B cell (primary cell): ENCODE measurements around the gene N4BP3. TPM values are rescaled to one million over a fixed set of nuclear protein-coding genes. Genes with fewer than 3 reads are reported as not detected.

Experiments used
- ATAC-seq: fragments of 200-7000 bp; cut with Tn5 transposase; one replicate; pipeline ENCODE4 v1.10.0; 2021; ENCODE audit warnings: low read depth, mild to moderate bottlenecking, moderate number of reproducible peaks, moderate library complexity
- CTCF ChIA-PET: fragments of 350-600 bp; sonication (Branson Sonifier 250); formaldehyde crosslinking; loops from one replicate; lab custom pipeline; 2021; ENCODE audit warnings: antibody characterized with exemption, inconsistent platforms; lab: Charles Lee
- POLR2A ChIA-PET: fragments of 350-600 bp; sonication (Branson Sonifier 250); formaldehyde crosslinking; loops from one replicate; lab custom pipeline; 2021; ENCODE audit warnings: antibody characterized with exemption; lab: Charles Lee
- DNase-seq: peaks from one replicate; pipeline ENCODE4 v3.0.0; 2013
- H2AFZ ChIP-seq: 2 replicates; pipeline ENCODE4 v1.6.1; 2012; ENCODE audit warnings: mild to moderate bottlenecking, low read depth, low read length; ENCODE audit not compliant: insufficient read depth, poor library complexity, severe bottlenecking
- H3K27ac ChIP-seq, 2 donors: 1 replicate in 1 of 2; 2 replicates in 1 of 2; pipeline ENCODE4 v1.5.1; 2012 to 2013; ENCODE audit warnings: low read length in 2 of 2, mild to moderate bottlenecking in 2 of 2, moderate library complexity in 1 of 2
- H3K27me3 ChIP-seq, 4 experiments: fragments of 200-600 bp in 1 of 4; sonication (generic) in 1 of 4; replicated peaks in 1 of 4; 1 replicate in 2 of 4; 2 replicates in 2 of 4; pipeline versions ENCODE4 v1.6.1 to v1.7.0; 2013 to 2016; ENCODE audit warnings: low read length in 3 of 4, mild to moderate bottlenecking in 2 of 4, mixed read lengths in 1 of 4, moderate library complexity in 1 of 4; ENCODE audit not compliant: insufficient read depth in 4 of 4, control insufficient read depth in 3 of 4; ENCODE audit errors: control extremely low read depth in 1 of 4
- H3K36me3 ChIP-seq, 2 experiments: replicated peaks in 1 of 2; 1 replicate in 1 of 2; 2 replicates in 1 of 2; pipeline versions ENCODE4 v1.6.1 to v1.7.1; 2013; ENCODE audit warnings: low read length in 1 of 2; ENCODE audit not compliant: insufficient read depth in 2 of 2, control insufficient read depth in 1 of 2; ENCODE audit errors: control extremely low read depth in 1 of 2, extremely low read depth in 1 of 2
- H3K4me1 ChIP-seq, 2 donors: fragments of 200-600 bp in 1 of 2; sonication (generic) in 1 of 2; 1 replicate in 1 of 2; 2 replicates in 1 of 2; pipeline versions ENCODE4 v1.5.1 to v1.6.1; 2013 to 2017; ENCODE audit warnings: low read length in 2 of 2; ENCODE audit not compliant: control insufficient read depth in 2 of 2, insufficient read depth in 2 of 2
- H3K4me2 ChIP-seq: replicated peaks from 2 replicates; pipeline ENCODE3; 2012; ENCODE audit warnings: mild to moderate bottlenecking, low read depth, low read length; ENCODE audit not compliant: poor library complexity, severe bottlenecking
- H3K4me3 ChIP-seq, 5 experiments: fragments of 200-600 bp in 1 of 5; sonication (generic) in 1 of 5; 1 replicate in 3 of 5; 2 replicates in 2 of 5; pipeline versions ENCODE4 v1.5.1 to v1.7.0; 2011 to 2016; ENCODE audit warnings: low read length in 4 of 5, mild to moderate bottlenecking in 4 of 5, low read depth in 2 of 5, control low read depth in 1 of 5, moderate library complexity in 1 of 5; ENCODE audit not compliant: insufficient read depth in 1 of 5; ENCODE audit errors: control extremely low read depth in 1 of 5, extremely low read depth in 1 of 5
- H3K79me2 ChIP-seq: fragments of 200-600 bp; sonication (generic); one replicate; pipeline ENCODE4 v1.6.0; 2016; ENCODE audit warnings: low read length; ENCODE audit not compliant: control insufficient read depth, insufficient read depth
- H3K9ac ChIP-seq: fragments of 200-600 bp; sonication (generic); 2 replicates; pipeline ENCODE4 v1.6.1; 2017; ENCODE audit warnings: mild to moderate bottlenecking, low read length, moderate library complexity
- H3K9me3 ChIP-seq, 3 donors: one replicate each; pipeline versions ENCODE4 v1.6.1 to v1.7.1; 2013; ENCODE audit warnings: low read length in 2 of 3; ENCODE audit not compliant: control insufficient read depth in 2 of 3, insufficient read depth in 1 of 3; ENCODE audit errors: control extremely low read depth in 1 of 3
- H4K20me1 ChIP-seq: 2 replicates; pipeline ENCODE4 v1.6.0; 2012; ENCODE audit warnings: mild to moderate bottlenecking, low read length; ENCODE audit not compliant: insufficient read depth, control insufficient read depth, poor library complexity, severe bottlenecking
- H3K27ac Mint-ChIP-seq: one replicate; pipeline ENCODE4 v1.8.0; 2021; ENCODE audit warnings: mixed read lengths
- H3K27me3 Mint-ChIP-seq: one replicate; pipeline ENCODE4 v1.8.0; 2021; ENCODE audit warnings: mixed read lengths
- H3K4me1 Mint-ChIP-seq: one replicate; pipeline ENCODE4 v1.8.0; 2021; ENCODE audit warnings: mixed read lengths
- H3K4me3 Mint-ChIP-seq: one replicate; pipeline ENCODE4 v1.8.0; 2021; ENCODE audit warnings: mixed read lengths
- H3K9me3 Mint-ChIP-seq: one replicate; pipeline ENCODE4 v1.8.0; 2022; ENCODE audit warnings: mixed read lengths; ENCODE audit not compliant: insufficient read depth
- CTCF ChIP-seq: fragments of 200-600 bp; IDR thresholded peaks from one replicate; pipeline ENCODE4 v1.8.0; 2022; ENCODE audit warnings: antibody characterized with exemption, mild to moderate bottlenecking
- EZH2 ChIP-seq: IDR thresholded peaks from 2 replicates; pipeline ENCODE4 v1.6.1; 2012; ENCODE audit warnings: borderline replicate concordance, low read depth, mild to moderate bottlenecking, moderate library complexity, low read length; ENCODE audit not compliant: insufficient read depth, poor library complexity, severe bottlenecking
- WGBS: methylation state at CpG from one replicate; pipeline ENCODE4 v1.1.5; 2013; ENCODE audit warnings: missing lambda C conversion rate; ENCODE audit not compliant: insufficient coverage; 5-methylcytosine and 5-hydroxymethylcytosine counted together
- intact Hi-C: fragments of 100-400 bp; cut with micrococcal nuclease; formaldehyde crosslinking; loops from one replicate; pipeline ENCODE4 v1.10.0; 2022
- polyA plus RNA-seq: library from polyadenylated mRNA; depleted of rRNA; stranded (reverse); fragments of >200 nt; gene quantifications from 2 replicates; pipeline ENCODE4 v1.2.3, GENCODE V29; 2012
- total RNA-seq, 2 donors: library from RNA; stranded (reverse); fragments of 120-200 nt in 1 of 2; gene quantifications; 1 replicate in 1 of 2; 2 replicates in 1 of 2; pipeline versions ENCODE4 v1.2.3 to v1.2.4, GENCODE V29; 2013 to 2022

The N4BP3 gene
- total and polyA plus RNA-seq, 2 donors (not counting 1 experiment from before 2014, with no cell fraction given): 13.3 to 48.7 TPM

GRCh38 chr5:178153530-178154340 lies 40.4 kb downstream of the N4BP3 start, which contains the start of gene NHP2:
TSS of gene NHP2 (minus strand) at chr5:178153885. CDS start at chr5:178153817, 68 bp downstream.
- no peaks in the 10 kb centered on the region for H3K27me3 ChIP-seq
- peaks cover 27% of the 10 kb centered on the region for H4K20me1 ChIP-seq
- no peaks in the 10 kb centered on the region for H3K9me3 ChIP-seq
- Mint-ChIP-seq H3K4me1 (peaks cover 30% of the 10 kb centered on the region), H3K27me3 (no peaks in the 10 kb centered on the region), H3K27ac (peak within 1 kb of the TSS; percentile 86), H3K9me3 (no peaks in the 10 kb centered on the region), H3K4me3 (peak within 1 kb of the TSS; percentile 97)
- CTCF ChIA-PET: interaction anchor here (0.7 to 22.8 kb wide), 12 partner anchors 9 to 844 kb away, joined by 3 to 540 read pairs (median 4); no protein-coding TSS in a partner anchor
- peak within 1 kb of the TSS; percentile 94 for H3K4me2 ChIP-seq
- no peak for TF ChIP-seq EZH2
- no peak for TF ChIP-seq CTCF
- POLR2A ChIA-PET: interaction anchor here (0.6 to 1.2 kb wide), 7 partner anchors 15 to 78 kb away, joined by 3 to 8 read pairs (median 4); partner anchors contain the start of genes HNRNPAB and RMND5B
- DNase-seq: peak; percentile 97
- peaks cover 2 to 33% of the 10 kb centered on the region in 2 experiments for H3K36me3 ChIP-seq
- intact Hi-C loops: loop anchor here (1.0 kb wide), 5 partner anchors 22 to 561 kb away; partner anchors contain the start of genes HNRNPAB, N4BP3, PHYKPL and RMND5B
- ATAC-seq: peak; percentile 100
- H3K4me3 ChIP-seq: peak within 1 kb of the TSS; percentile 69 to 85 (median 75)
- H3K79me2 ChIP-seq: peaks cover 25% of the 10 kb centered on the region
- peak within 1 kb of the TSS; percentile 89 for H2AFZ ChIP-seq
- 3% methylated on average over 59 of the region's 68 CpGs for WGBS
- H3K9ac ChIP-seq: peak within 1 kb of the TSS; percentile 78
- peak within 1 kb of the TSS in 1 of 2 donors; percentile 70 for H3K27ac ChIP-seq
- peaks cover 12 to 20% of the 10 kb centered on the region in 2 donors for H3K4me1 ChIP-seq
